HepG2 (cell line): ENCODE results near the gene PPP2R2D. TPM values are rescaled to one million over a fixed set of nuclear protein-coding genes. Genes with fewer than 3 reads are reported as not detected.

ENCODE experiments used
- HOXA5 ChIP-seq: sonication (generic); formaldehyde crosslinking; IDR thresholded peaks from 2 replicates; pipeline ENCODE4 v1.4.0; 2020; ENCODE audit warnings: missing genetic modification reagents
- JARID2 ChIP-seq: sonication (generic); formaldehyde crosslinking; IDR thresholded peaks from 2 replicates; pipeline ENCODE4 v1.8.1; 2023; ENCODE audit warnings: missing genetic modification reagents, inconsistent platforms; ENCODE audit not compliant: insufficient replicate concordance
- MAZ ChIP-seq, 2 experiments: sonication (generic) in 1 of 2; formaldehyde crosslinking in 1 of 2; IDR thresholded peaks; 2 replicates each; pipeline versions ENCODE4 v1.5.0 to v1.6.1; 2012 to 2020; ENCODE audit warnings: low read depth in 2 of 2, mild to moderate bottlenecking in 2 of 2, borderline replicate concordance in 1 of 2, improper control_type of control experiment in 1 of 2, low read length in 1 of 2, missing genetic modification reagents in 1 of 2, moderate library complexity in 1 of 2
- NR2C2 ChIP-seq: sonication (generic); formaldehyde crosslinking; IDR thresholded peaks from 2 replicates; pipeline ENCODE4 v1.4.0; 2020; ENCODE audit warnings: missing genetic modification reagents, mild to moderate bottlenecking, moderate library complexity, borderline replicate concordance
- PHF5A ChIP-seq: IDR thresholded peaks from one replicate; pipeline ENCODE4 v1.6.1; 2018; ENCODE audit warnings: low read depth, missing genetic modification reagents; ENCODE audit not compliant: unreplicated experiment
- POLR2A ChIP-seq, 2 experiments: IDR thresholded peaks; 2 replicates each; pipeline ENCODE4 v1.6.1; 2011; ENCODE audit warnings: low read depth in 2 of 2, low read length in 2 of 2, mild to moderate bottlenecking in 1 of 2, moderate library complexity in 1 of 2; ENCODE audit not compliant: insufficient read depth in 1 of 2
- SALL2 ChIP-seq: sonication (generic); formaldehyde crosslinking; IDR thresholded peaks from 2 replicates; pipeline ENCODE4 v1.8.1; 2023; ENCODE audit warnings: mild to moderate bottlenecking, missing genetic modification reagents, inconsistent platforms
- SMARCC2 ChIP-seq: fragments of 450-650 bp; IDR thresholded peaks from 2 replicates; pipeline ENCODE4 v1.6.1; 2017; ENCODE audit warnings: antibody characterized with exemption, mild to moderate bottlenecking
- SNAPC2 ChIP-seq: sonication (generic); formaldehyde crosslinking; IDR thresholded peaks from 2 replicates; pipeline ENCODE4 v1.8.1; 2022; ENCODE audit warnings: mild to moderate bottlenecking, missing genetic modification reagents
- TARDBP ChIP-seq: sonication (generic); formaldehyde crosslinking; IDR thresholded peaks from 2 replicates; pipeline ENCODE4 v1.8.0; 2022; ENCODE audit warnings: mild to moderate bottlenecking, missing genetic modification reagents
- THRA ChIP-seq: sonication (generic); formaldehyde crosslinking; IDR thresholded peaks from 2 replicates; pipeline ENCODE4 v1.4.0; 2020; ENCODE audit warnings: missing genetic modification reagents, borderline replicate concordance
- USF2 ChIP-seq, 2 experiments: sonication (generic) in 1 of 2; formaldehyde crosslinking in 1 of 2; IDR thresholded peaks; 2 replicates each; pipeline versions ENCODE4 v1.5.1 to v1.6.1; 2011 to 2020; ENCODE audit warnings: borderline replicate concordance in 1 of 2, low read depth in 1 of 2, low read length in 1 of 2, mild to moderate bottlenecking in 1 of 2, missing genetic modification reagents in 1 of 2, moderate library complexity in 1 of 2
- ZBTB20 ChIP-seq: sonication (generic); formaldehyde crosslinking; IDR thresholded peaks from 2 replicates; pipeline ENCODE4 v1.8.1; 2023; ENCODE audit warnings: missing genetic modification reagents, low read depth, mild to moderate bottlenecking, borderline replicate concordance
- ZFAT ChIP-seq: sonication (generic); formaldehyde crosslinking; conservative IDR thresholded peaks from 2 replicates; pipeline ENCODE4 v1.8.1; 2023; ENCODE audit warnings: missing genetic modification reagents, inconsistent platforms
- ZFY ChIP-seq: sonication (generic); formaldehyde crosslinking; IDR thresholded peaks from 2 replicates; pipeline ENCODE4 v1.4.0; 2020; ENCODE audit warnings: missing genetic modification reagents
- ZNF501 ChIP-seq: sonication (generic); formaldehyde crosslinking; IDR thresholded peaks from 2 replicates; pipeline ENCODE4 v1.5.1; 2020; ENCODE audit warnings: mild to moderate bottlenecking, moderate library complexity, missing genetic modification reagents
- ZNF746 ChIP-seq: sonication (generic); formaldehyde crosslinking; IDR thresholded peaks from 2 replicates; pipeline ENCODE4 v1.8.0; 2022; ENCODE audit warnings: mild to moderate bottlenecking, missing genetic modification reagents
- ZNF772 ChIP-seq: sonication (generic); formaldehyde crosslinking; IDR thresholded peaks from 2 replicates; pipeline ENCODE4 v1.5.0; 2020; ENCODE audit warnings: mild to moderate bottlenecking, missing genetic modification reagents
- ZNF83 ChIP-seq: sonication (generic); formaldehyde crosslinking; IDR thresholded peaks from 2 replicates; pipeline ENCODE4 v1.4.0; 2020; ENCODE audit warnings: missing genetic modification reagents, mild to moderate bottlenecking, borderline replicate concordance
- ZNF883 ChIP-seq: sonication (generic); formaldehyde crosslinking; IDR thresholded peaks from 2 replicates; pipeline ENCODE4 v1.5.1; 2020; ENCODE audit warnings: mild to moderate bottlenecking, missing genetic modification reagents; ENCODE audit errors: not compliant biosample characterization
- polyA plus RNA-seq, 8 experiments: library from polyadenylated mRNA; depleted of rRNA in 3 of 8; stranded (reverse) in 7 of 8; unstranded in 1 of 8; fragments of >200 nt; fragmentation: Illumina TruSeq in 4 of 8; extraction: Trizol in 4 of 8; gene quantifications; 2 replicates each; pipeline versions ENCODE4 v1.2.1 to v1.2.3, GENCODE V29; 2011 to 2016; ENCODE audit warnings: low read depth in 4 of 8, missing spikeins in 1 of 8, mixed read lengths in 1 of 8; ENCODE audit not compliant: insufficient read depth in 1 of 8
- total RNA-seq, 5 experiments: library from RNA; depleted of rRNA; stranded (reverse); fragments of >200 nt; fragmentation: Illumina TruSeq; extraction: Trizol; gene quantifications; 2 replicates each; pipeline ENCODE4 v1.2.3, GENCODE V29; 2016; ENCODE audit warnings: low read depth in 1 of 5
- TF ChIP-seq, protein P1 (sequence below): sonication (generic); formaldehyde crosslinking; IDR thresholded peaks from 2 replicates; pipeline ENCODE4 v1.8.1; 2023; ENCODE audit warnings: mild to moderate bottlenecking, moderate library complexity, missing genetic modification reagents

Gene PPP2R2D
- total and polyA plus RNA-seq, 2 of the 13 experiments (the other 11 are each of a cell fraction or from before 2014, with no cell fraction given) = 32.7 to 33.2 TPM

DNA sequence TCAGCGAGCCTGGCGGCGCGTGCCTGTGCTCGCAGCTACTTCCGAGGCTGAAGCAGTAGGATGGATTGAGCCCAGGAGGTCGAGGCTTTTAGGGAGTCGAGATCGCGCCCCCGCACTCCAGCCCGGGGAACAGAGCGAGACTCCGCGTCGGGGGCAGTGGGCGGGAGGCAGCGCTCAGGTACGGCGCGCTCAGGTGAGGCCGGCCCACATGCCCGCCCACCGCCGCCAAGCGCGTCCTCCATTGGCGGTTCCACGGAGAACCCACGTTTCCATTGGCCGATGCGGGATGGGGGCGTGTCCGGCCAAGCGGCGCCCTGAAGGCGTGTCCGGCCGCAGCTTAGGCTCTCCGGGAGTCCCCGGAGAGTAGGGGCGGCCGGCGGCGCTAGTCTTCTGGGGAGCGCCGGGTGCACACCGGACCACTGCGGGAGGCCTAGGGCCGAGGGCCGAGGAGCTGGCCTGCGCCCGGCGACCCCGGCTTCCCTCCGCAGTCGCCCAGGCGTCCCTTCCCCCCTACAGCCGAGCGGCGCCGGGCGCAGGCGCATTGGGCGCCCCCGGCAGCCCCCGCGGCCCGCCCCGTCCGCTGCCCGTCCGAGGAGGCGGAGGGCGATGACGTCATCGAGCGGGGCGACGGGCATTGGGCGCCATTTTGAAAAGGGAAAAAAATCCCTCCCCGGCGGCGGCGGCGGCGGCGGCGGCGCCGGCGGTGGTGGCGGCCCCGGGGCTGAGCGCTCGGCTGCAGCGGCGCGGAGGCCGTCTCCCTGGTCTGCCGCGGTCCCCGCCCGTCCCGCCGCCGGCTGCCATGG lies at the start of gene PPP2R2D (continued):
- 0 out of 2 replicates have a peak, but pooled peaks have one; percentile 12 for TF ChIP-seq MAZ (IDR thresholded peaks at IDR 0.05; ENCODE audit: borderline replicate concordance, low read depth, low read length)
- 0 out of 2 replicates have a peak, but pooled peaks have one; percentile 35 for TF ChIP-seq MAZ (CRISPR knock-in tag; IDR thresholded peaks at IDR 0.05; ENCODE audit: low read depth)
- no peak for TF ChIP-seq ZNF746
- peak; percentile 38 for TF ChIP-seq ZNF883 (CRISPR knock-in tag)
- TF ChIP-seq THRA (CRISPR knock-in tag) = 0 out of 2 replicates have a peak, but pooled peaks have one; percentile 48
- peak; percentile 68 to 84 for TF ChIP-seq POLR2A (IDR thresholded peaks at IDR 0.05; ENCODE audit: insufficient read depth in 1 of 2, low read depth in 2 of 2, low read length in 2 of 2)
- TF ChIP-seq SNAPC2 = no peak
- TF ChIP-seq ZNF772 (CRISPR knock-in tag) = peak; percentile 70; the same call in 1 of the 2 replicates
- no peak for TF ChIP-seq ZFAT
- TF ChIP-seq, protein P1, sequence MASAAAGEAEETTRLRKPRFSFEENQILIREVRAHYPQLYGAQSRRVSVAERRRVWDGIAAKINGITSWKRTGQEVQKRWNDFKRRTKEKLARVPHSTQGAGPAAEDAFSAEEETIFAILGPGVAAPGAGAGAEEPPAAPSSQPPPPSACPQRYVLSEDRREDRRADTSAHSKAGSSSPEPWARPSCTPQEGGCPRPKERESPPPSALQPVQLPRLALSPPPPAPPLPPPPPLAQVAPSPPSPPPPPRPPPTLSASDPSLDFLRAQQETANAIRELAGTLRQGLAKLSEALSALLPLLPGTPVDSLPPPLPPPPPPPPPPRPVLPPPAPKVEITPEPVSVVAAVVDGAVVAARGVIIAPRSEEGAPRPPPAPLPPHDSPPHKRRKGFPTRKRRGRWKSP (CRISPR knock-in tag) = peak; percentile 37; the same call in 1 of the 2 replicates
- TF ChIP-seq JARID2 = no peak
- peak; percentile 53; the same call in 1 of the 2 replicates for TF ChIP-seq ZNF501 (CRISPR knock-in tag)
- TF ChIP-seq HOXA5 (CRISPR knock-in tag) = peak; percentile 69
- 0 out of 2 replicates have a peak, but pooled peaks have one; percentile 27 for TF ChIP-seq TARDBP (CRISPR knock-in tag)
- TF ChIP-seq PHF5A (CRISPR knock-in tag) = no peak
- no peak for TF ChIP-seq ZBTB20 (CRISPR knock-in tag)
- peak; percentile 23 for TF ChIP-seq ZFY (CRISPR knock-in tag)
- TF ChIP-seq SALL2 (CRISPR knock-in tag) = 0 out of 2 replicates have a peak, but pooled peaks have one; percentile 38
- TF ChIP-seq ZNF83 (CRISPR knock-in tag) = 0 out of 2 replicates have a peak, but pooled peaks have one; percentile 71
- no peak for TF ChIP-seq USF2 (IDR thresholded peaks at IDR 0.05; ENCODE audit: low read depth, low read length)
- TF ChIP-seq USF2 (CRISPR knock-in tag; IDR thresholded peaks at IDR 0.05; ENCODE audit: borderline replicate concordance) = 0 out of 2 replicates have a peak, but pooled peaks have one; percentile 28
- TF ChIP-seq SMARCC2 = no peak
- TF ChIP-seq NR2C2 = 0 out of 2 replicates have a peak, but pooled peaks have one; percentile 16
